22Rv1 (cell line): ENCODE results near the gene GH1.

Experiments used
- ZFX ChIP-seq: fragments of 450-650 bp; IDR thresholded peaks from 2 replicates; pipeline ENCODE4 v1.6.1; 2017; ENCODE audit warnings: antibody characterized with exemption, borderline replicate concordance
- TF ChIP-seq, protein P1 (sequence below): fragments of 450-650 bp; IDR thresholded peaks from 2 replicates; pipeline ENCODE4 v1.5.1; 2017; ENCODE audit warnings: mild to moderate bottlenecking

- TF ChIP-seq, protein P1, sequence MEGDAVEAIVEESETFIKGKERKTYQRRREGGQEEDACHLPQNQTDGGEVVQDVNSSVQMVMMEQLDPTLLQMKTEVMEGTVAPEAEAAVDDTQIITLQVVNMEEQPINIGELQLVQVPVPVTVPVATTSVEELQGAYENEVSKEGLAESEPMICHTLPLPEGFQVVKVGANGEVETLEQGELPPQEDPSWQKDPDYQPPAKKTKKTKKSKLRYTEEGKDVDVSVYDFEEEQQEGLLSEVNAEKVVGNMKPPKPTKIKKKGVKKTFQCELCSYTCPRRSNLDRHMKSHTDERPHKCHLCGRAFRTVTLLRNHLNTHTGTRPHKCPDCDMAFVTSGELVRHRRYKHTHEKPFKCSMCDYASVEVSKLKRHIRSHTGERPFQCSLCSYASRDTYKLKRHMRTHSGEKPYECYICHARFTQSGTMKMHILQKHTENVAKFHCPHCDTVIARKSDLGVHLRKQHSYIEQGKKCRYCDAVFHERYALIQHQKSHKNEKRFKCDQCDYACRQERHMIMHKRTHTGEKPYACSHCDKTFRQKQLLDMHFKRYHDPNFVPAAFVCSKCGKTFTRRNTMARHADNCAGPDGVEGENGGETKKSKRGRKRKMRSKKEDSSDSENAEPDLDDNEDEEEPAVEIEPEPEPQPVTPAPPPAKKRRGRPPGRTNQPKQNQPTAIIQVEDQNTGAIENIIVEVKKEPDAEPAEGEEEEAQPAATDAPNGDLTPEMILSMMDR = no peak
- no peak for TF ChIP-seq ZFX
Observed at GRCh38 chr17:63933598-63933997, 15.0 kb upstream of the GH1 start.
